NCI-H2081 (cell line): ENCODE results near the gene ARHGEF1.
"Not testable (repeated sequence)": the region's sequence is repeated elsewhere in the genome, so short reads cannot be mapped to it uniquely, and the experiment has no call there.

Experiments used
- DNase-seq, 2 experiments: peaks; one replicate each; lab custom pipeline; 2025; lab: John Stamatoyannopoulos, UW

Gene ARHGEF1

GRCh38 chr19:41863209-41863931 is 19.6 kb upstream of the ARHGEF1 start:
- no peak for DNase-seq

- no peak for DNase-seq
Measured at GRCh38 chr19:41864374-41864773, 18.6 kb upstream of the ARHGEF1 start.

GRCh38 chr19:41866284-41866683 is 16.7 kb upstream of the ARHGEF1 start:
- no peak for DNase-seq

- DNase-seq: no peak
Measured at GRCh38 chr19:41868120-41868988, 14.6 kb upstream of the ARHGEF1 start.

GRCh38 chr19:41868989-41869300 is 14.0 kb upstream of the ARHGEF1 start:
- no peak for DNase-seq

GRCh38 chr19:41869374-41869955 is 13.5 kb upstream of the ARHGEF1 start:
- no peak for DNase-seq

GRCh38 chr19:41870401-41870873 is 12.5 kb upstream of the ARHGEF1 start:
- no peak for DNase-seq

GRCh38 chr19:41871573-41872383 is 11.2 kb upstream of the ARHGEF1 start:
- no peak for DNase-seq

- no peak for DNase-seq
Measured at GRCh38 chr19:41872384-41872774, 10.6 kb upstream of the ARHGEF1 start.

- peak; percentile 67 for DNase-seq
Measured at GRCh38 chr19:41872775-41873647, 10.0 kb upstream of the ARHGEF1 start.

GRCh38 chr19:41875973-41876372 is 7.0 kb upstream of the ARHGEF1 start:
- not testable (repeated sequence) for DNase-seq

GRCh38 chr19:41876847-41877832 is 5.8 kb upstream of the ARHGEF1 start, which contains the start of gene CD79A:
Gene CD79A (plus strand): TSS chr19:41877279. CDS start chr19:41877305, 26 bp downstream.
- DNase-seq: no peak

GRCh38 chr19:41877916-41878905 is 4.8 kb upstream of the ARHGEF1 start:
- no peak for DNase-seq

GRCh38 chr19:41879080-41879479 is 3.9 kb upstream of the ARHGEF1 start:
- no peak for DNase-seq

- DNase-seq: no peak
Measured at GRCh38 chr19:41879670-41880328, 3.2 kb upstream of the ARHGEF1 start.

- no peak for DNase-seq
Measured at GRCh38 chr19:41880329-41880708, 2.7 kb upstream of the ARHGEF1 start.

GRCh38 chr19:41883463-41883820 is 458 bp downstream of the ARHGEF1 start:
- no peak for DNase-seq
